Measurements from ENCODE around the gene IL4I1. TPM values are rescaled to one million over a fixed set of nuclear protein-coding genes. Genes with fewer than 3 reads are reported as not detected.
A peak's percentile ranks its signal among the peaks of the same experiment; 100 is the strongest.
"Not testable (repeated sequence)": the region's sequence is repeated elsewhere in the genome, so short reads cannot be mapped to it uniquely, and the experiment has no call there.

The IL4I1 gene
- total and polyA plus RNA-seq, 12 donors = 0.26 to 26.9 (median 0.57) TPM; not detected in 3

GRCh38 chr19:49927526-49928264 is 31.0 kb upstream of the IL4I1 start:
- no peak for DNase-seq
- H3K36me3 ChIP-seq = peaks cover 0 to 59% (median 5%) of the 10 kb centered on the region in 9 donors
- peak overlapping the region in 6 of 10 donors; percentile 72 to 98 (median 90) for H3K4me3 ChIP-seq
- H3K27me3 ChIP-seq = no peaks in the 10 kb centered on the region
- peak overlapping the region in 3 of 10 donors; percentile 94 to 96 (median 95) for H3K27ac ChIP-seq
- 80 to 82% methylated on average over 14 of the region's 14 CpGs for WGBS, 2 donors
- ATAC-seq = no peak
- intact Hi-C loops (cut with DNase I) = loop anchor here in 2 of 10 donors (2.0 to 5.0 kb wide), 2 partner anchors 45 to 51 kb away; partner anchors contain the start of genes AKT1S1 (in 1 of the 2) and TBC1D17 (in 1 of the 2)
- H3K9me3 ChIP-seq = no peaks in the 10 kb centered on the region
- TF ChIP-seq CTCF (IDR thresholded peaks at IDR 0.05) = no peak
- H3K4me1 ChIP-seq = peaks cover 4 to 61% (median 24%) of the 10 kb centered on the region in 9 donors

DNA sequence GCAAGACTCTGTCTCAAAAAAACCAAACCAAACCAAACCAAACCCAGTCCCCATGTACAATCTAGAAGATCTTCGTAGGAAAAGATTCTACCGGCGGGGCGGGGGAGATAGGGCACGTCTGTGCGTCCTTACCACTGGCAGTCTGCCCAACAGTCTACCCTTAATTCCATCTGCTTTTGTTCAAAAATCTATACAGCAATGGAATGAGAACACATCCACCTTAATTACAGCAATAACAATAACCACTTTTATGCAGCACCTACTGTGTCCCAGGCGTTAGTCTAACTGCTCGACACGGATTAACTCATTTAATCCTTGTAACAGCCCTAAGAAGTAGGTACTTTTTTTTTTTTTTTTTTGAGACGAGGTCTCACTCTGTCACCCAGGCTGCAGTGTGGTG is 29.8 kb upstream of the IL4I1 start:
- no peak overlapping the region for H3K27ac ChIP-seq
- H3K9me3 ChIP-seq = no peaks in the 10 kb centered on the region
- intact Hi-C loops (cut with DNase I) = loop anchor here in 1 of 10 donors (5.0 kb wide), 1 partner anchor 44 kb away; no protein-coding TSS in a partner anchor
- H3K27me3 ChIP-seq = no peaks in the 10 kb centered on the region
- WGBS, 2 donors = 87 to 91% methylated on average over 10 of the region's 10 CpGs
- no peak for TF ChIP-seq CTCF (IDR thresholded peaks at IDR 0.05)
- no peak for DNase-seq
- peaks cover 0 to 69% (median 7%) of the 10 kb centered on the region in 9 donors for H3K36me3 ChIP-seq
- H3K4me1 ChIP-seq = peaks cover 4 to 73% (median 24%) of the 10 kb centered on the region in 9 donors
- no peak overlapping the region for H3K4me3 ChIP-seq
- ATAC-seq = no peak

- Histone ChIP-seq H3K27me3 (no peaks in the 10 kb centered on the region), H3K4me3 (no peak overlapping the region), H3K4me1 (peaks cover 4 to 74% (median 24%) of the 10 kb centered on the region in 9 donors), H3K27ac (peak overlapping the region in 1 of 10 donors; percentile 74), H3K36me3 (peaks cover 0 to 74% (median 9%) of the 10 kb centered on the region in 9 donors), H3K9me3 (no peaks in the 10 kb centered on the region)
- DNase-seq (no peak), ATAC-seq (no peak)
- no peak for TF ChIP-seq CTCF (IDR thresholded peaks at IDR 0.05)
- intact Hi-C loops (cut with DNase I) = loop anchor here in 1 of 10 donors (5.0 kb wide), 1 partner anchor 43 kb away; no protein-coding TSS in a partner anchor
- WGBS, 2 donors = 78 to 84% methylated on average over 5 of the region's 5 CpGs
These were observed 28.8 kb upstream of the IL4I1 start for GRCh38 chr19:49925486-49925885.

- WGBS, 2 donors = 94 to 95% methylated on average over 13 of the region's 13 CpGs
- not testable (repeated sequence) for DNase-seq, H3K4me3 ChIP-seq, ATAC-seq, H3K9me3 ChIP-seq, H3K27me3 ChIP-seq
- Histone ChIP-seq H3K27ac (peak overlapping the region in 1 of 10 donors; percentile 74), H3K4me1 (peaks cover 4 to 70% (median 24%) of the 10 kb centered on the region in 9 donors), H3K36me3 (peaks cover 0 to 77% (median 9%) of the 10 kb centered on the region in 9 donors)
- intact Hi-C loops (cut with DNase I) = loop anchor here in 1 of 10 donors (5.0 kb wide), 1 partner anchor 43 kb away; no protein-coding TSS in a partner anchor
These were observed 28.2 kb upstream of the IL4I1 start for GRCh38 chr19:49924881-49925210.

Data from heart right ventricle (tissue), 16 donors.